Measurements from ENCODE around the gene VAC14.
"Not testable (repeated sequence)": the region's sequence is repeated elsewhere in the genome, so short reads cannot be mapped to it uniquely, and the experiment has no call there.

Gene VAC14

DNA sequence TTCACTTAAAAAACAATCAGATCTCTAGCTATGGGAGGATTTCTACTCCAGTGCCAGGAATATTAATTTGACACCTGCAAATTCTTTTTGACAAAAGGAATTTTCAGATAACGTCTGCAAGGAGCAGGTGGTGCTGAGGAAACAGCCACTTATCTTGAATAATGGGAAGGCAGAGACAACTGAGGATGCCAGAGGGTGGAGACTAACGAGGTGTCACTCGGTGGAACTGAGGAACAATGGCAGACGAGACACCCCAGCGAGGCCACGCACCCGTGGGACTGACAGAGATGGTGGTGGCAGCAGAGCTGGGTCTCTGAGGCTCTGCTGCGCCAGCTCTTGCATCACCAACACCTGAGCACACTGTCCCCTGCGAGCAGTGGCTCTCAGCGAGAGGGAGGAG, 42.2 kb downstream of the VAC14 start:
- DNase-seq = no peak

DNA sequence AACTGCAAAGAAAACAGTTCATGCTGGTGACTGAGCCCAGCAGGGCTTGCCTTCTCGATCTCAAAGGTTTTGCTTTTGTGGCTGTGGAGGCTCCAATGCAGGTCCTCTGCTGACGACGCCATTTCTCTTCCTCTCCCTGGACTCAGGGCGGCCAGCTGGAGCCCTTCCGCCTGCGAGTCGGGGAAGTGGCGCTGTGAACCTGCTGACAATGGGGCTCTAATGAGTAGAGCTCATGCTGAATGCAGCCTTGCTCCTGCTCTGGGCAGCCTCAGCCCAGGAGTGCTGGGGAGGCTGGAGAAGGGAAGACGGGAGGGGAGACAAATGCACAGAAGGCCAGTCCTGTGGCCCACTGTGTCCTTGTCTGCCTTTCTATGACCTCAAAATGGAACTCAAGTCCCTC, 43.8 kb downstream of the VAC14 start:
- no peak for DNase-seq

DNA sequence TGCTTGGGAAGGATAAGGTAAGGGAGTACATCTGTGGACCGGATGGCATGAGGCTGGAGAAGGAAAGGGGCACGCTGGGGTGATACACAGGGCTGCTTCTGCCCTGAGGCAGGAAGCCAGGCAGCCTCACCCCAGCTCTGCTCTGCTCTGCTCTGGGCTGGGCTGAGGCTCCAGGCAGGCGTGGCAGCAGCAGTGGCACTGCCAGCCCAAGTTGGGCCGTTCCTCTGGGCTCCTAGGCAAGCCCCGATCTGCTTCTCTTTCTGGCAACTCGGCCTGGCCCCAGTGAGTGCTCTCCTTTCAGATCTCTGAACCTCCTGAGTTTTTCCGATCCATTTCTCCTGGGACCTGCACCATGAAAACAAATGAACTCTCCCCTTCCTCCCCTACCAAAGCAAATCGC, 44.9 kb downstream of the VAC14 start:
- DNase-seq = no peak

DNA sequence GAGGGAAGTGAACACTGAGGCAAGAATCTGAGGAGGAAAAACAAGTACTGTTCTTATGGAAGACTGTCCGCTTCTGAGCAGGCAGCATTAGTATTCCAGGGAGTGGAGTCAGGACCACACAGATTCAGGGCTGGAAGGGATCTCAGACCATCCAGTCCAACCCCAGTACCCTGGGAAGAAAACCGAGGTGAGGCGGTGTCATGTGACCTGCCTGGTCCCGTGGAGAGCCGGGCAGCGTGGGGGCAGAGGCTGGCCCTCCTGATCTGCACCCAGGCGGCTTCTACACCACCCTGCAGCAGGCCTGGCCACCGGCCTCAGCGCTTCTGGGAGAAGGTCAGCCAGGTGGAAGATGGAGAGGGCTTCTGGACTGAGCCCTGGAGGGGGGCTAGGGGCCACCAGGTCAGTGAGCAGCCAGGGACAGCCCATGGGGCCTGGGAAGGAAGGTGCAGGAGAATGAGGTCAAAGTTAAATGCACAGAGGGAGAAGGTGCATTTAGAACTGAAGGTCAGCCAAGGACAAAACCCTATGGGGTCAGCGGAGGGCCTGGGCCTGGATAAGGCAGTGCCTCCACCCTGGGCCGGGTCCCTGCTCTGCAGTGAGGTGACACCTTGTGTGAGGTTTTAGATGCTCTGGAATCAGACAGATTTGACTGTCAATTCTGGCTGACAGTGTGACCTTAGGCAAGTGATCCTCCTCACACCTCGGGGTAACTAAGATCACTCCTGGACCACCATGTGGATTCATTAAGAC, 45.9 kb downstream of the VAC14 start:
- no peak for DNase-seq

DNA sequence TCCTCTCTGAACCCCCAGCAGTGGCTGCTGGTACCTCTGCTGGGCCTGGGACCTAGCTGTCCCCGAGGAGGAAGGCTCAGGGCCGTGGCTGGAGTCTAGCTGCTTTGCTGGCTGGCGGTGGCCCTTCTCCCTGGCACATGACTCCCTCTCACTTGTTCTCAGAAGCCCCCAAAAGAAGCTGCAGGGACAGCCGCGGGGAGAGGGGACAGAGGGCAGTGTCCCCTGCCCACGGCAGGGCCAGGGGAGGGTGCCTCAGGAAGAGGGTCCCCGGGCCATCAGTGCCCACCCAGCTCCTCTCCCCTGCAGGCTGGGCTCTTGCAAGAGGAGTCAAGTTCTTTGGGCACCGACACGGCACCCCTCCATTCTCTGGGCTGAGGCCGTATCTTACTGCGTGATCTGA, 46.6 kb downstream of the VAC14 start:
- DNase-seq = no peak

DNA sequence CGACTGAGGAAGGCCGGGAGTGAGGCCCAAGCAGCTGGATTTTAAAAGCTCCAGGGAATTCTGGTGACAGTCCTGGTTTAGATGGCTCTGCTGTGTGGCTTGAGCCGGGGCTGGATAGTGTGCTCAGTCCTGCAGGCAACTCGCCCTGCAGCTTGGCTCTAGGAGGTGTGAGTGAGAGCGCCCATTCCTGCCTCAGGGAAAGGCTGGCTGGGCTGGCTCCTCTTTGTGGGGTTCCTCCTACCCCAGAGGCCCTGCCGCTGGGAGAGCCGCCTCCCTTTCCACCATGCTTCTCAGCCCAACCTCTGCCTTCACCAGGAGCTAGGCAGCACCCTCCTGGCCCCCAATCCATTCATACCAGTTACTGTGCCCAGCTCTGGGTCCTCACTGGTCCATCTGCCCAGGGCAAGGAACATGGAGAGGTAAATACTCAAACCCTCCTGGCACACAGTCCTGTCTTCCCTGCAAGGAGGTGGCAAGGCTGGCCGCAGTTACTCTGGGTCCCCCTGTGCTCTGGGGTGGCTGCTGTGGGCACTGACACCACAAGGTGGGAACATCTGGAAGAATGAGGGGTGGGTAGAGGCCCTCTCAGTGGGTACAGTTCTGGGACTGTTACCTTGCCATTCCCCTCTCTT, 47.1 kb downstream of the VAC14 start:
- no peak for DNase-seq

DNA sequence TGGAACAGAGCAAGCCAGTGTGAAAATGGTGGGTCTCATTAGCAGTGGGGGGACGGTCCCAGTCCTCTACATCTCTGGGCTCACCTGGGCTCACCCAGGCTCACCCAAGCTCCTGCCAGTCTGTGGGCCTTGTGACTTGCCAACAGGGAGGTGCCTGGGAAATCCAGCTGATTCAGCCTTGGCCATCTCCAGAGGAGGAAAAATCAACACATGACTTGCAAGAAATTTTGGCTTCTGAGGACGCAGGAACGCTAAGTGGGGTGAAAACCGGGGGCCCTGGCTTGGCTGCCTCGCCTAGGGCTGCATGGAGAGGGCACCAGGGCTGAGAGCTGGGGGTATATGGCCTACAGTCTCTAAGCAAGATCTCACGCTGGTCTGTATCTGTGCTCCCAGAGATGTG, 47.7 kb downstream of the VAC14 start:
- DNase-seq = no peak

DNA sequence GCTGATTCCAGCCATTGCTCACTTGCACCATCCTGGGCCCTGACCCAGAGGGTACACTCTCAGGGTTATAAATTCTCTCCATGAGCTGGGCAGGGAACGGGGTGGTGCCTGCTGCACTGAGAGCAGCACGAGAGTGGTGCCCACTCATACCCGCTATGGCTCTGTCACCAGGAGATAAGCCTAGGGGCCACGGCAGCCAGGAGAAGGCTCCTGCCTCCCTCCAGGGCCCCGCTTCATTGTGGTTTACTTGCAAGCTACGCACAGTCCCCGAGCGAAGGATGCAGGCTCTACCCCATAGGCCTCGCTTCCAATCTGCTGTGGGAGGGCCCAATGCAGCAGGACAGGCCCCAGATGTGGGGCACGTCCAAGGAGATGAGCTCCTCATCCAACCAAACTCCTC, 48.5 kb downstream of the VAC14 start:
- no peak for DNase-seq

DNA sequence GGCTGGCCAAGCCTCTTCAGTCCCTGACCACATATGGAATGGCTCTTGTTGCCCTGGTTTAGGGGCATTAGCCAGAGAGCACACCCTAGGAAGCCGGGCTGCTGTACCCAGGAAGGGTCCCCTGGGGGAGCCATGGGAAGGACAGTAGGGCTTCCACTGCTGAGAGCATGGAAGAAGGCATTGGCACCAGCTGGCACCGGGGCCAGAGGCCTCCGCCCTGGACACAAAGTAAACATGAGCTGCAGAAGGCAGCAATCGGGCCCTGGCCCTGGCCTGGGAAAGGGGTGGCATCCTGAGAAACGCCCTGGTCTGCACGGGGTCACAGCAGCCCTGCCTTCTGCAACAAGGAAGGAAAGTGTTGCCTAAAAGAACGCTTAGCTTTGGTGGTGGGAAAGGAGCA, 49.4 kb downstream of the VAC14 start:
- DNase-seq = no peak

DNA sequence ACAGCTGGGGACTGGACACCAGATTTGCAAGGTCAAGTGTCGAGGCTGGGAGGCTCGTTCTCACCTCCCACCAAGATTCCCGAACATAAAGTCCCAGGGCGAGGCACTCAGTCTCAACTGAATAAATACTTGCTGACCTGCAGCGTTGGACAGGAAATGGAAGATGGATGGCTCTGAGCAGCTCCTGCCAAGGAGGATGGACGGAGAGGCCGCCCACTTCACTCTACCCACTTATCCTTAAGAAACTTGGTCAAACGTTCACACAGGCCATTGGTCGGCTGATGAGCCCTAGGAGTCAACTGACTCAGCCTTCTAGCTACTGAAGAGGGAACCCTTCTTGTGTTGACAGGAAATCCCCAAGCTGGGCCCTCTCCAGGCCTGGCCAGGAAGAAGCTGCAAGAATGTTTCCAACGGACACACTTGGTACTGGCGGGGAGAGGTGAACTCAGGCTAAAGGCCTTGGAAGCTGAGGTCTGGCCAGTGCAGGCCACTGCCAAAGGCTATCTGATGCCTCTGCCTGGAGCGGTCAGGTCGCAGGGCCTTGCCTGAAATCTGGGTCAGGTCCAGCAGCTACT, 50.0 kb downstream of the VAC14 start:
- no peak for DNase-seq

DNA sequence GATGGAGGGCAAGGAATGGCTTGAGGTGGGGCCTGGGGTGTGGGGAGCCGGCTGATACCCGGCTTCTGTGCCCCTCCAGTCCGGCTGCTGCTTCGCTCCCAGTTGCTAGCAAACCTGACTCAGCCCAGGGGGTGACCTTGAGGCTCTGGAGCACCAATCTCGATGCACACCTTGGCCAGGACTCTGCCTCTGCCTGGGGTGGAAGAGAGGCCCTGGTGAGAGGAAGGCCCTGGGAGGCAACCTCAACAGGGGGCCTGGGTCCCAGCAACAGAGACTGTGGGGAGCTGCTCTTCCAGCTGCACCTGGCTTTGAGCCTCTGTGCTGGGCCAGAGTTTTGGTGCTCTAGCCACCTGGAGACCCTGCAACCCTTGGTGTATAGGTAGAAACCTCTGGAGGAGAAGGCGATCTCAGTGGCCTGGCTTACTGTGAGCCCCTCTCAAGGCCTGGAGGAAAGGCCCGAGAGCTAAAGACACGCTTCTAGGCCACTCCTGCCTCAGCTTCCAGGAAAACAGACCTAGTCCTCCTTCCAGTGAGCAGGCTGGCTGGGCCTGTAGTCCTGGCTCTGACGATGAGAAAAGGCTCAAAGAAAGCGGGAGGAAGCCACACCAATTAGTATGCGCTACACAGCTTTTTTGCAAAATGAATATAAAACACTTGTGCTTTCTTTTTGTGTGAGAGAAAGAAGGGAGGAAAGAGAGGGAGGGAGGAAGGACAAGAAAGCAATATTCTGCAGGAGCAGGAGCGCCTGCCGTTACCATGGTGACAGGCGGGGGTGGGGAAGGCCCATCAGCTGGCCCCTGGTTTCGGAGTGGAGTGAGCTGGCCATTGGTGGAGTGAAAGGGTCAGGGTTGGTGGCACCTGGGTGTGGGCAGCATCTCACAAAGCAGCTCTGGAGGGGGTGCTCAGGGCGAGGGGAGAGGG, 51.0 kb downstream of the VAC14 start:
- DNase-seq = no peak

DNA sequence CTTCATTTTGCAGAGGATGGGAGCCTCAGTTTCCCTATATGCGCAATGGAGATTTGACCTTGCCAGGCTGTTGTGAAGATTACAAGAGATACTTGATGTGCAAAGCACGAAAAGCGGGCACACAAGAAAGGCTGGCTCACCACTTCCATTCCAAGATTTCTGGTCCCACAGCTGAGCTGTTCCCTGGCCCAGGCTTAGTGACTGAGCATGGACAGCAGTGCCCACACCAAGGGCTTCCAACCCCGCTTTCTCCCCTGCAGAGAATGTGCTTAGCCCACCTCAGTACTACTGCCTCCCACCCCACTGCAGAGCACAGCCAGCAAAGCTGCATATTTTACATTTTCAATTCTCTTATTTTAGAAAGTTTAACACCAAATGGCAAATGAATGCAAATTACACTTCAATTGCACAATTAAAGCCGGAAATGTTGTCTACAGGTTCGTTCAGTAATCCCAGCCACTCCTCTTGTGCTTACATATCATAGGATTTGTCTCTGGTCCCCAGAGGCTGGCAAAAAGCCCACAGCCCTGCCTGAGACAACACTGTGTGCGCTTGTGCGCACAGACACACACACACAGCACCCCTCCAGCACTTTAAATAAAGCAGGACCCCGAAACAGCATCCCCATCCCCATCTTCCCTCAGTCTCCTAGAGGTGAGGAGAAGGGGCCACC, 51.8 kb downstream of the VAC14 start:
- DNase-seq = no peak

DNA sequence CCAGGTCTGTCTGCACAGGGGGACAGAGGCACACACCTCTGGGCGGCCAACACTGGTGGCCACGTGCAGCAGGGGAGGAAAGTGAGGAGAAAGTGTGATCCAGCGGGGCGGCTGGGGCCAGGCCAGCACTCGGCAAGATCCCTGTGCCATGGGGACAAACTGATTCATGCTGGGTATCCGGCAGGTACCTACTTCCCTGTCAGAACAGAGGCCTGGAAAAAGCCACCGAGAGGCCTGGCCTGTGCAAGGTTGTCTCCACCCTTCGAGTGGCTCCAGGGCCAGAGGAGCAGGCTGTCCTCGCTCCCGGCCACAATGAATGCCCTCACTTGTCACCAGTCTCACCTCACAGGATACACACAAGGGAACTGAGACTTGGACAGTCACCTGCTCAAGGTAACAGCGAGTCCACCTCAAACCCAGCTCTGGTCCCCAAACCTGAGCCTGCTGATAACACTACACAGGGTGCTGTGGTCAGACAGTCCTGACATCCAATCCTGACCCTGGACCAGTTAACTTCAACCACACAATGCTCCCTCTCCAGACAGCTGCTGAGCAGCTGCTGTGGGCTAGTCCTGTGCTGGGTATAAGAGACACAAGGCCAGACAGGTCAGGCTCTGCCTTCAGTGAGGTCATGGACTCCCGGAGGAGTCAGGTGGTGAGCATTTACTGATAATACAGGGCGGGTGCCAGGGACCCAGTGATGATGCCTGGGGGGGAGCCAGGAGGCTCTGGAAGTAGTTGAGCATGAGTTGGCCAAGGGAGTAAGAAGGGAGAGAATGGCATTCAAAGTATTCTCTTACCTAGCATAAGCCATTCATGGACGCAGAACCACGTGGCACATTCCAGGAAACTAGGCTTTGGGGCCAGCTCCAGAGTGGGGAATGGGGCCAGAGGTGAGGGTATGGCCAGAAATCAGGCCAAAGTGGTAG, 53.0 kb downstream of the VAC14 start:
- no peak for DNase-seq

DNA sequence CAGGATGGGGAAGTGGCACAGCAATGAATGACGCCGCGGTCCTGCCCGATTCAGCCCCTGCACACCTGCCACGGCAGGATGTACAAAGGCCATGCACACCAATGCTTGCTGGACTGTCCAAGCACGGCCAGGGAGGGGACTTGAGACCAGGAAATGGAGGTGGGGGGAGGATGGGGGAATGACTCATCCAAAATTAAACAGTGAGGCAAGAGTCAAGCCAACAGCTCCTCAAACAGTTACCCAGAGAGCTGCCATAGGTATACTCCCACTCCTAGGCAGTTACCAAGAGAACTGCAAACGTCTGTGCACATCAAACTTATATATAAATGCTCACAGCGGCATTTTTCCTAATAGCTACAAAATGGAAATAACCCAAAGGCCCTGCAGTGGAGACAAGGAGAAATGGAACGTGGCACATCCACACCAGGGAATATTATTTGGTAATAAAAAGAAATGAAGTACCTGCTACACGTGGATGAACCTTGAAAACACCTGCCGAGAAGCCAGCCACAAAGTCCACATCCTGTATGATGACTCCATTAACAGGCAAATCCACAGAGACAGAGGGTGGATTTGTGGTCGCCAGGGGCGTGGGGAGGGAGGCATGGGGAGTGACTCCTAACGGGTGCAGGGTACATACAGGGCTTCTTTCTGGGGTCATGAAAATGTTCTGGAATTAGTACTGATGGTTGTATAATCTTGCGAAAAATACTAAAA, 54.1 kb downstream of the VAC14 start:
- DNase-seq = no peak

DNA sequence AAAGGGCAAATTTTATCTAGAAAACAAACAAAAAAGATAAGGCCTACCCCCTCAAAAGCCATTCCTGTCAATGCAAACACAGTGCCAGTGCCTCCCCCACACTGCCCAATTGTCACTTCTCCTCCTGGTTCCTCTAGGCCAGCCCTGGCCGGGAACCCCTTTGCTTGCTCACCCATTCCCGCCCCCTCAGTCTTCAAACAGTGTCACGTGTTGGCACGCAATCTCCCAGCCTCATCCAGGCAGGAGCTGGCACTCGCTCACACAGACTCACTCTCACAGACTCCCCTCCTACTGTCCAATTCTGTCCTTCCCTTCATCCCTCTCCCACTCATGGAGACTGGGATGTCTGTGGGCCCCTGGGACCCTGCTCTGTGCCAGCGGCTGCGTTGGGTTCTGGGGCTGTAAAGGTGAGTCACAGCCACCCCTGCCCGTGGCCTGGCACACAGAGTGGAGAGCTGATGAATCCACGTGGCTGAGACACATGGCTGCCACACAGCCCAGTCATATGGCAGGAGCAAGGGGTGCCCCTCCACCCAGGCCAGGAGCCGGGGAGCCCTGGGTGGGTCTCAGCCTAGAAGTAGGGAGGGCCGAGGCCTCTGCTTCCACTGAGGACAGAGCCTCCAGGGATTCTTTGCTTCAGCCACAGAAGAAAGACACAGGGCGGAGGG, 54.8 kb downstream of the VAC14 start:
- no peak for DNase-seq

DNA sequence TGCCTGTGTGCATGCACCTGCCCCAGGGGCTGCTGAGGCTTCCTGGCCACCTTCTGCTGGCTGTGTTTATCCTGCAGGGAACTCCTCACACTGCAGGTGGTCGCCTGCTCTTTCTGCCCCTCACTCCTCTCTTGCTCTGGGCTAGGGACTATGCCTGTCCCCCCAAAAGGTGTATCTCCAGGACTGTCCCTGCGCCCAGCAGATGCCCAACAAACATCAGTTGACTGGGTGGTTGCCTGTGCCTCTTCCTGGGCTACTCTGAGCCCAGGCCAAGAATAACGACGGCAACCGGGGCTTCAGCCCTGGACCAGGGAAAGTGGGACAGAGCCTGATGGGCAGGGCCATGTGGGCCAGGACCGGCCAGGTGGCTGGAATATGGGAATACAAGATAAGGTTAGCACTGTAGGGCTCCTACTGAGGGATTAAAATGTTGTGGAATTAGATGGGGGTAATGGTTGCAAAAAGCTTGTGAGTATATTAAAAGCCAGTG, 55.4 kb downstream of the VAC14 start:
- DNase-seq = no peak

DNA sequence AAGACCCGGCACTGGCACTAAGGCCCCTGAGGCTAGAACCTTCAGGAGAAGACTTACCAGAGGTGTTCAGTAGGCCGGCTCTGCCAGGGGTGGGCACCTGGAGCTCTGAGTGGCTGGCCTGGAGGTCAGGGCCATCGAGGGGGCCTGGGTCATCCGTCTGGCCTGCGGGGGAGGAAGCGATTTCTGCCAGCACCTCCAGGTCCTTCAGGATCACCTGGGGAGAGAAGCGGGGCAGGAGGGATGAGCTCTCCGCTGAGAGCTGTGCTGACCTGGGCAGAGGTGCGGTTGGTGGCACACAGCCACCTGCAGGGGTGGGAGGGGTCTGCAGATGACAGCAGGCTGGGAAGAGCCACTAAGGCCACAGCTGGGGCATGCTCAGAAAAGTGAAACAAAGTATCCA, 56.6 kb downstream of the VAC14 start:
- DNase-seq = no peak

DNA sequence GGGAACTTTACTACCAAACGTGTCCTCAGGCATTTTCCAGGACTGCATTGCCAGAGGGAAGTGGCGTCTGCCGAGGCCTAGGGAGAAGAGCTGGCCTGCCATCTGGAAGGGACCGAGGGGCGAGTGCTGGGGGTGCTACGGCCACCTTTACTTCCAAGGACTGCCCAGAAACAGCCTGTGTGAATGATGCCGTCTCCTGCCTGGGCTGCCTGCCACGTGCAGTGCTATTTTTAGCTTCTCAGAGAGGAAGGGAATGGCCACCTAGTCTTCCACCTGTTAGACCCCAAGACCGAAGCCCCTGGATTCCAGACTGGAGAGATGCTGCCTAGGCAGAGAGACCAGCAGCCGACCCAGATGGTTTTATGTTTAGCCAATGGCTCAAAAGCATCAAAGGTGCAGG, 57.2 kb downstream of the VAC14 start:
- no peak for DNase-seq

DNA sequence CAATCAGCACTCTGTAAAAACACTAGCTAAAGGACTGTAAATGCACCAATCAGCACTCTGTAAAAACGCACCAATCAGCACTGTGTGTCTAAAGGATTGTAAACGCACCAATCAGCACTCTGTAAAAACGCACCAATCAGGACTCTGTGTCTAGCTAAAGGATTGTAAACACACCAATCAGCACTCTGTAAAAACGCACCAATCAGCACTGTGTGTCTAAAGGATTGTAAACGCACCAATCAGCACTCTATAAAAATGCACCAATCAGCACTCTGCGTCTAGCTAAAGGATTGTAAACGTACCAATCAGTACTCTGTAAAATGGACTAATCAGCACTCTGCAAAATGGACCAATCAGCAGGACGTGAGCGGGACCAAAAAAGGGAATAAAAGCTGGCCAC, 58.0 kb downstream of the VAC14 start:
- DNase-seq = not testable (repeated sequence)

DNA sequence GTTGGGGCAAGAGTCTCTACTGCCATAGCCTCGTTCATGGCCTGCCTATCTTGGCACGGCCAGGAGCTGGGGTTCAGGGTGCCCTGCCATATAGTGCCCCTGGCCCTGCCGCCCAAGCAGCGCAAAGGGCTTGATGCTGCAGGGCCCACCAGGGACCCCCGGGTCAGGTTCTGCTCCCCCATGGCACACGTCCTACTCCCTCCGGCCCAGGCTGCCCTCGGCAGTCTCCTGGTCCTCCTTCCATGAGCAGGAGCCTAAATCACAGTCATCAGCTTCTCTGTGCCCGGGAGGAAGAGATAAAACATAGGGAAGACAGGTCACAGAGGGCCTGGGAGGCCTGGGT, 59.2 kb downstream of the VAC14 start:
- DNase-seq = no peak
